Lung (tissue), 12 donors: ENCODE data around the gene SLC52A1. TPM values are rescaled to one million over a fixed set of nuclear protein-coding genes. Genes with fewer than 3 reads are reported as not detected.

Experiments used
- ATAC-seq: fragments of 200-7000 bp; cut with Tn5 transposase; one replicate; pipeline ENCODE4 v1.9.1; 2020; ENCODE audit warnings: moderate number of reproducible peaks; ENCODE audit not compliant: insufficient read depth, low FRiP score
- DNase-seq, 3 donors: peaks; one replicate each; pipeline ENCODE4 v3.0.0-alpha.2; 2013 to 2017
- H3K27ac ChIP-seq, 2 donors: one replicate each; pipeline ENCODE4 v1.5.1; 2013; ENCODE audit warnings: mild to moderate bottlenecking in 2 of 2, moderate library complexity in 2 of 2, control low read depth in 1 of 2, inconsistent platforms in 1 of 2, low read depth in 1 of 2, low read length in 1 of 2
- H3K27me3 ChIP-seq, 3 donors: one replicate each; pipeline ENCODE4 v1.5.1; 2013; ENCODE audit warnings: low read length in 2 of 3; ENCODE audit not compliant: control insufficient read depth in 3 of 3, insufficient read depth in 3 of 3
- H3K36me3 ChIP-seq, 4 donors: one replicate each; pipeline ENCODE4 v1.5.1; 2013; ENCODE audit warnings: low read length in 4 of 4, mild to moderate bottlenecking in 1 of 4, moderate library complexity in 1 of 4; ENCODE audit not compliant: control insufficient read depth in 4 of 4, insufficient read depth in 4 of 4
- H3K4me1 ChIP-seq, 5 donors: one replicate each; pipeline ENCODE4 v1.5.1; 2013; ENCODE audit warnings: low read length in 5 of 5, mild to moderate bottlenecking in 2 of 5, moderate library complexity in 1 of 5; ENCODE audit not compliant: control insufficient read depth in 5 of 5, insufficient read depth in 5 of 5
- H3K4me3 ChIP-seq: one replicate; pipeline ENCODE4 v1.5.1; 2013; ENCODE audit warnings: mild to moderate bottlenecking, control low read depth, moderate library complexity
- H3K9ac ChIP-seq, 2 donors: one replicate each; pipeline ENCODE4 v1.5.1; 2013; ENCODE audit warnings: low read length in 2 of 2, control low read depth in 1 of 2; ENCODE audit not compliant: insufficient read depth in 1 of 2
- H3K9me3 ChIP-seq, 4 donors: one replicate each; pipeline ENCODE4 v1.5.1; 2013; ENCODE audit warnings: low read length in 3 of 4, mild to moderate bottlenecking in 1 of 4, moderate library complexity in 1 of 4; ENCODE audit not compliant: control insufficient read depth in 4 of 4, insufficient read depth in 3 of 4
- CTCF ChIP-seq: IDR thresholded peaks from 2 replicates; pipeline ENCODE4 v1.5.1; 2012; ENCODE audit warnings: mild to moderate bottlenecking; ENCODE audit errors: control extremely low read depth, extremely low read depth
- WGBS, 2 donors: extraction: QIAGEN DNeasy Blood & Tissue Kit; methylation state at CpG; one replicate each; pipeline ENCODE4 v1.1.7; 2013; 5-methylcytosine and 5-hydroxymethylcytosine counted together
- polyA plus RNA-seq, 2 donors: library from polyadenylated mRNA; stranded (reverse); fragments of 200-250 nt; gene quantifications; one replicate each; pipeline ENCODE4 v1.2.1, GENCODE V29; 2013
- total RNA-seq, 2 donors: library from RNA; depleted of rRNA in 1 of 2; stranded (reverse); fragments of >200 nt in 1 of 2; gene quantifications; one replicate each; pipeline ENCODE4 v1.2.1, GENCODE V29; 2014 to 2021
- donor health status: control.
- donor health status: control.
- donor health status: Bipolar disorder and iron deficiency.
- donor health status: healthy.
- donor health status: DM: yes; HTN: yes; CAD: no.

Gene SLC52A1
- total and polyA plus RNA-seq, 4 donors: 0.47 to 1.3 (median 0.62) TPM

GRCh38 chr17:5042157-5043022 lies 7.2 kb upstream of the SLC52A1 start:
- 79 to 84% methylated on average over 15 of the region's 15 CpGs for WGBS, 2 donors
- Histone ChIP-seq H3K9me3 (no peaks in the 10 kb centered on the region), H3K27ac (no peak overlapping the region), H3K4me1 (no peaks in the 10 kb centered on the region), H3K27me3 (no peaks in the 10 kb centered on the region), H3K9ac (no peak overlapping the region), H3K36me3 (no peaks in the 10 kb centered on the region), H3K4me3 (no peak overlapping the region)
- ATAC-seq (no peak), DNase-seq (no peak)
- no peak for TF ChIP-seq CTCF

- no peak overlapping the region for H3K4me3 ChIP-seq
- peaks cover 0 to 5% (median 0%) of the 10 kb centered on the region in 5 donors for H3K4me1 ChIP-seq
- H3K27ac ChIP-seq: no peak overlapping the region
- no peaks in the 10 kb centered on the region for H3K9me3 ChIP-seq
- H3K27me3 ChIP-seq: peaks cover 0 to 12% (median 0%) of the 10 kb centered on the region in 3 donors
- DNase-seq (no peak), ATAC-seq (no peak)
- no peak overlapping the region for H3K9ac ChIP-seq
- WGBS, 2 donors: 82 to 92% methylated on average over 14 of the region's 14 CpGs
- TF ChIP-seq CTCF: no peak
- H3K36me3 ChIP-seq: no peaks in the 10 kb centered on the region
Observed at GRCh38 chr17:5034651-5035050, 575 bp downstream of the SLC52A1 start.

- Histone ChIP-seq H3K27me3 (peaks cover 0 to 12% (median 0%) of the 10 kb centered on the region in 3 donors), H3K4me1 (peaks cover 0 to 5% (median 0%) of the 10 kb centered on the region in 5 donors), H3K9me3 (no peaks in the 10 kb centered on the region), H3K4me3 (no peak overlapping the region), H3K9ac (no peak overlapping the region), H3K27ac (no peak overlapping the region), H3K36me3 (no peaks in the 10 kb centered on the region)
- DNase-seq (no peak), ATAC-seq (no peak)
- no peak for TF ChIP-seq CTCF
- WGBS, 2 donors: 93 to 99% methylated on average over 5 of the region's 5 CpGs
Observed at GRCh38 chr17:5034063-5034462, 1.2 kb downstream of the SLC52A1 start.
